GM20431 (cell line): ENCODE results near the gene ARL2BP.
"Not testable (repeated sequence)": the region's sequence is repeated elsewhere in the genome, so short reads cannot be mapped to it uniquely, and the experiment has no call there.

ENCODE experiments used
- in situ Hi-C: fragments of 300-500 bp; cut with MseI, MboI; formaldehyde crosslinking; loops from one replicate; pipeline ENCODE4 v1.15.0; 2020; ENCODE audit warnings: low sequenced_read_pairs; ENCODE audit not compliant: unreplicated experiment

Gene ARL2BP

GRCh38 chr16:57244767-57245471 lies at the start of gene ARL2BP:
Gene ARL2BP, plus strand, starts transcription at chr16:57245259. Its CDS starts 109 bp downstream, at chr16:57245368.
- in situ Hi-C loops: no loop called here

GRCh38 chr16:57196286-57196685 lies 48.8 kb upstream of the ARL2BP start:
- in situ Hi-C loops: no loop called here

- in situ Hi-C loops: no loop called here
These were observed 48.3 kb upstream of the ARL2BP start for GRCh38 chr16:57196753-57197152.

- in situ Hi-C loops: not testable (repeated sequence)
These were observed 44.7 kb upstream of the ARL2BP start for GRCh38 chr16:57200321-57200720.

GRCh38 chr16:57200926-57201325 lies 44.1 kb upstream of the ARL2BP start:
- in situ Hi-C loops: not testable (repeated sequence)

- in situ Hi-C loops: no loop called here
These were observed 42.8 kb upstream of the ARL2BP start for GRCh38 chr16:57202095-57202886.

GRCh38 chr16:57203451-57203850 lies 41.6 kb upstream of the ARL2BP start:
- in situ Hi-C loops: no loop called here

- in situ Hi-C loops: no loop called here
These were observed 40.4 kb upstream of the ARL2BP start for GRCh38 chr16:57204675-57205074.

- in situ Hi-C loops: no loop called here
These were observed 36.1 kb upstream of the ARL2BP start for GRCh38 chr16:57208926-57209325.

GRCh38 chr16:57209780-57210179 lies 35.3 kb upstream of the ARL2BP start:
- in situ Hi-C loops: no loop called here

- in situ Hi-C loops: no loop called here
These were observed 31.6 kb upstream of the ARL2BP start for GRCh38 chr16:57213462-57213861.

- in situ Hi-C loops: no loop called here
These were observed 28.1 kb upstream of the ARL2BP start for GRCh38 chr16:57216968-57217367.

GRCh38 chr16:57223057-57223456 lies 22.0 kb upstream of the ARL2BP start:
- in situ Hi-C loops: no loop called here

GRCh38 chr16:57224651-57225335 lies 20.3 kb upstream of the ARL2BP start:
- in situ Hi-C loops: no loop called here

- in situ Hi-C loops: no loop called here
These were observed 19.1 kb upstream of the ARL2BP start for GRCh38 chr16:57225978-57226377.

- in situ Hi-C loops: no loop called here
These were observed 18.1 kb upstream of the ARL2BP start for GRCh38 chr16:57226701-57227621.

GRCh38 chr16:57229079-57229478 lies 16.0 kb upstream of the ARL2BP start:
- in situ Hi-C loops: no loop called here

- in situ Hi-C loops: no loop called here
These were observed 13.2 kb upstream of the ARL2BP start for GRCh38 chr16:57231821-57232350.

- in situ Hi-C loops: no loop called here
These were observed 10.9 kb upstream of the ARL2BP start for GRCh38 chr16:57233944-57234706.
